ENCODE results near the gene LOXHD1. TPM values are rescaled to one million over a fixed set of nuclear protein-coding genes. Genes with fewer than 3 reads are reported as not detected.

LOXHD1 gene
- total RNA-seq, 4 donors from 2014 or later, result 0.33 to 3.2 (median 0.65) TPM

DNA sequence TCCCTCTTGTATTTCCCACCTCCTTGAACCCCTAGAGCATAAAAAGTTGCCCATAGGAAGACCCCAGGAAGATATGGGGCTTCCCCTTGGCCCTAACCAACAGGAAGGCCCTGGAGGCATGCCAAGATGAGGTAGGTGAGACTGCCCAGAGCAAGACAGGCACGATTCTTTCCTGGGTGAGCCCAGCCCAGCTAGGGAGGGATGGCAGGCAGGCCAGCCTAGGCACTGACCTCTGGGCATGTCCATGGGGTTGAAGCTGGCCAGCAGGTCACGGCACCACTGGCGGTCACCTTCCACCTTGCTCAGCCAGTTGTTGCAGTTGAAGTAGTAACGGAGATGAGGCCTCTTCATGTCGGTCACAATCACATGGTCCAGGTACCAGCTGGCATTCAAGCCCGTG, 17.6 kb downstream of the LOXHD1 start:
- TF ChIP-seq, protein P1, sequence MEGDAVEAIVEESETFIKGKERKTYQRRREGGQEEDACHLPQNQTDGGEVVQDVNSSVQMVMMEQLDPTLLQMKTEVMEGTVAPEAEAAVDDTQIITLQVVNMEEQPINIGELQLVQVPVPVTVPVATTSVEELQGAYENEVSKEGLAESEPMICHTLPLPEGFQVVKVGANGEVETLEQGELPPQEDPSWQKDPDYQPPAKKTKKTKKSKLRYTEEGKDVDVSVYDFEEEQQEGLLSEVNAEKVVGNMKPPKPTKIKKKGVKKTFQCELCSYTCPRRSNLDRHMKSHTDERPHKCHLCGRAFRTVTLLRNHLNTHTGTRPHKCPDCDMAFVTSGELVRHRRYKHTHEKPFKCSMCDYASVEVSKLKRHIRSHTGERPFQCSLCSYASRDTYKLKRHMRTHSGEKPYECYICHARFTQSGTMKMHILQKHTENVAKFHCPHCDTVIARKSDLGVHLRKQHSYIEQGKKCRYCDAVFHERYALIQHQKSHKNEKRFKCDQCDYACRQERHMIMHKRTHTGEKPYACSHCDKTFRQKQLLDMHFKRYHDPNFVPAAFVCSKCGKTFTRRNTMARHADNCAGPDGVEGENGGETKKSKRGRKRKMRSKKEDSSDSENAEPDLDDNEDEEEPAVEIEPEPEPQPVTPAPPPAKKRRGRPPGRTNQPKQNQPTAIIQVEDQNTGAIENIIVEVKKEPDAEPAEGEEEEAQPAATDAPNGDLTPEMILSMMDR (IDR thresholded peaks at IDR 0.05; ENCODE audit: low read depth), result no peak

DNA sequence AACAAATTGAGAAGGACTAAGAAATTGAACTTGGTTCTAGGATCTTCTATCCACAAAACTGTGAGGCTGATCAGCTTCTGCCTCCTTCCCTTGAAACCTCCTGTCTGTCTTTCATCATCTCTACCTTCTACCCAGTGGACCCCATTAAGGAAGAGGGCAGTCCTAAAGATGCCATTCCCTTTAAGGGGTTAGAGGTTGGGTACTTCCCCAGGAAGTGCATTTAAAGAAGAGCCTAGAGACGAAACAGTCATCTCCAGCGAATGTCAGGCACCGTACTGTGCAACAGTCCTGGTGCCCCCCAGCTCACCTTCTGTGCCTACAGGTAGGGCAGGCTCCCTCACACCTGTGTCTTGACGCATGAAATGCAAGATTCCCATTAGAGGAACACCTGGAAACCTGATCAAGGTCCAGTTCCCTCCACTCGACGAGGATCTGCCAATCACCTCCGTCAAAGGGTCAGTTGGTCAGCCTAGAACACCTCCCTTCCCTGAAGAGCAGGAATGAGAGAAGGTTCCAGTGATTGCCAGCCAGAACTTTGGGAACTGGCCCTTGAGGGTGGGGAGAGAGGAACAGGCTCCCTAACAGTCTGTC, 20.9 kb downstream of the LOXHD1 start:
- TF ChIP-seq, protein P1 (IDR thresholded peaks at IDR 0.05; ENCODE audit: low read depth), result no peak

DNA sequence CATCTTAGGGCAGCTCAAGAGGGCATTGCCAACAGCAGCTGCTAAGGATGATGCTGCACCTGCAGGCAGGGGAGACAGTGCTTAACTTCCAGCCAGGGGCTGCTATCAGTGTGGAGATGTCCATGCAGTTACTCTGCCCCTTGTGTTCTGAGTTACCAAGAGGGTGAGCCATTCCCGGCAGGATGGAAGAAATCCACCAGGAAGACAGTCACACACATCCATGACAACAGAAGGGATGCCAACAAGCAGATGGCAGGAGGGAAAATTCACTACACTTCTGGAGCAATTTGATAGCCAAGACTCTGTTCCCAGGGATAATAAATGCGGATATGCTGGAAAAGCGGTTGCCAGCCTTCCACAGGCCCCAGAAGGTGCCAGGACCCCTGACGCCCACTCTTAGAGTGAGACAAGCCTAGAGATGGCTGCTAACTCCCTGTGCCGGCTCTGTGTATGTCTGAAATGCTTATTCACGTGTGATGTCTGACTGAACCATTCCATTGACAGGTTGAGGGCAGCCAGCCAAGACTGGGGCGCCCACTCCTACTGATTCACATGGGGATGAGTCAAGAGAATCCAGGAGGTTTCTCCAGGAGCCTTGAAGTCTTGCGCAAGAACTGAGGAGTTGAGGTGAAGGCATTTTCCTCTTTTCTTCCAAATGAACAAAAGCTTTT, 24.5 kb downstream of the LOXHD1 start:
- TF ChIP-seq, protein P1 (IDR thresholded peaks at IDR 0.05; ENCODE audit: low read depth), result no peak

DNA sequence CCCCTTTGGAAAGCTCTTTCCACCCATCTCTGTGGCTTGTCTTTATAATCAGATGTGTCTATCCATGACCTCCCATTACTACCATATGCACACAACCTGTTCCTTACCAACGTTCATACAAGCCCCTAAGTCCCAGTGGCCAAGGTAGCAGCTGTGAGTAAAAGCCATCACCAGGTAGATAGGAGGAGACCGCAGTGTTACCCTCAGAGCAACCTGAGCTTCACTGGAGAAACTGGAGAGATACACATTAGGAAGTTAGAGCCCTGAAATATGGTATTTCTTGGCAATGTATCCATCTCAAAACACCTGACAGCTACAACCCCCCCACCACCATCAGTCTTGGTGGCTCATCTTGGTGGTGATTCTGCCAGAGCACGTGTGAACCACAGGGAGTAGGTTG, 26.0 kb downstream of the LOXHD1 start:
- TF ChIP-seq, protein P1 (IDR thresholded peaks at IDR 0.05; ENCODE audit: low read depth), result no peak

DNA sequence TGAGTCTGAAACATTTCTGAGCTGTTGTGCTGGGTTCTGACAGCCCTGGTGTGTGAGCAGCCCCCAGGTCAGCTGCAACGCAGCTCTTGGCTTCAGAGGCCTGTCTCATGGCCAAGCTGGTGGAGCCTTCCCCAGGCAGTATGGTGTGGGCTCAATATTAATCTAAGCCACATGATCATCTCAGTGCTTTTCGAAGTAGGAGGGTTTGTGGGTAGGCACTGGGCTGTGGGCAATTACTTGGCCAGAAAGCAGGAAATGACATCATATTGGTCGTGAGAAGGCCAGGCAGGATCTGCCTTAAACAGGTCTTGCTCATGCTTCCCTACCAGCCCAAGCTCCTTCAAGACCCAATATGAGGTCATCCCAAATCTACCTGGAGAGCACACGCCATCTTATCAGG, 26.9 kb downstream of the LOXHD1 start:
- TF ChIP-seq, protein P1 (IDR thresholded peaks at IDR 0.05; ENCODE audit: low read depth), result no peak

DNA sequence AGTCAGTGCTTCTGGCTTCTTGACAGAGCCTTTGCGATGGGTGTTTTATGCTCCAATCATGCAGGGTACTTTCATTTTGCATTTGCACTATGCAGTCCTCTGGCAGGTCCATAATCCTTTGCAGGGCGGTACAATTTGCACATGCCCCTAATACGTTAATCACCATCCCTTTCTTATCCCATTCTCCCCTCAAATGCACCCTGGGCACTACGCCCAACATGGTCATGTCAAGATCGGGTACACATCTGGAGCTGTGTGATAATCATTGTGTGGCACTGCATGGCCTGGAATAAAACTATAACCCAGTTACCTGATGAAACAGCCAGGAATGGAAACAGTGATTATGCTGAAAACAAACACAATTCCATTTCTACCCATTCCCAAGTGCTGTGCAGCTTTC, 27.7 kb downstream of the LOXHD1 start:
- TF ChIP-seq, protein P1 (IDR thresholded peaks at IDR 0.05; ENCODE audit: low read depth), result no peak

DNA sequence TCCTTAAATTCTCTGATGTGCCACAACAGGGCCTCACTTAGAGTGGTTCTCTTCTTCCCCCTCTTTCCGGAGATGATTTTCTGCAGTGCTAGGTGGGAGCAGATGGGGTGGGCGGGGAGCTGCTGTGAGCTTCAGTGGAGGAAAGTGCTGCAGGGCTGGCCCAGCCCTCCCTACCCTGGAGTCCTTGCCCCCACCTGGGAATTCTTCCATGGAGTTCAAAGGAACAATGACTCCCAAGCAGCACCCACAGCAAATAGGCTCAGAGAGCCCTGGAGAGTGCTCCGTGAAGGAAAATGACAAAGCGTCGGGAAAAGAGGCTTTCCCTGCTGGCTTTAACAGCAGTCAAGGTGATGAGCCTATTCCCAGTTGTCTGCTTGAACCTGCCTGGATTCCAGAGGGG, 28.8 kb downstream of the LOXHD1 start:
- TF ChIP-seq, protein P1 (IDR thresholded peaks at IDR 0.05; ENCODE audit: low read depth), result no peak
